IMR-90 (cell line): ENCODE data around the gene ZNF41. TPM values are rescaled to one million over a fixed set of nuclear protein-coding genes. Genes with fewer than 3 reads are reported as not detected.

Experiments used
- ATAC-seq: fragments of 200-7000 bp; cut with Tn5 transposase; 2 replicates; pipeline ENCODE4 v1.9.1; 2020; ENCODE audit warnings: low read depth, mild to moderate bottlenecking, moderate library complexity
- BruUV-seq: library from RNA; stranded (reverse); fragments of 400-500 nt; replicated peaks from 2 replicates; lab custom pipeline; 2021; lab: Mats Ljungman, UMichigan
- CTCF ChIA-PET: fragments of 300-600 bp; formaldehyde crosslinking; extraction: SDS; loops from one replicate; lab custom pipeline; 2021; ENCODE audit warnings: antibody characterized with exemption; lab: Yijun Ruan, JAX
- POLR2A ChIA-PET: fragments of 300-600 bp; sonication (Branson Sonifier 250); formaldehyde crosslinking; loops from one replicate; lab custom pipeline; 2022; ENCODE audit warnings: antibody characterized with exemption; ENCODE audit not compliant: unreplicated experiment; lab: Charles Lee
- DNase-seq: peaks from one replicate; pipeline ENCODE4 v3.0.0; 2013
- H2AFZ ChIP-seq: replicated peaks from 2 replicates; pipeline ENCODE3; 2013; ENCODE audit warnings: low read length, mild to moderate bottlenecking; ENCODE audit not compliant: poor library complexity
- H2AK5ac ChIP-seq: 2 replicates; pipeline ENCODE4 v1.6.1; 2013; ENCODE audit warnings: low read depth, low read length, inconsistent platforms
- H2AK9ac ChIP-seq: replicated peaks from 2 replicates; pipeline ENCODE3; 2013; ENCODE audit warnings: mild to moderate bottlenecking, low read depth, low read length, moderate library complexity; ENCODE audit not compliant: poor library complexity
- H2BK120ac ChIP-seq: 2 replicates; pipeline ENCODE4 v1.6.1; 2013; ENCODE audit warnings: low read depth, low read length, inconsistent platforms
- H2BK15ac ChIP-seq: 3 replicates; pipeline ENCODE4 v1.6.1; 2013; ENCODE audit warnings: low read depth, low read length, inconsistent platforms
- H2BK20ac ChIP-seq: 2 replicates; pipeline ENCODE4 v1.6.1; 2013; ENCODE audit warnings: low read depth, mild to moderate bottlenecking, inconsistent platforms, low read length, moderate library complexity
- H2BK5ac ChIP-seq: 2 replicates; pipeline ENCODE4 v1.6.1; 2013; ENCODE audit warnings: mild to moderate bottlenecking, low read depth, low read length, inconsistent platforms; ENCODE audit not compliant: poor library complexity, severe bottlenecking
- H3K14ac ChIP-seq: replicated peaks from 2 replicates; pipeline ENCODE4 v1.6.1; 2013; ENCODE audit warnings: low read depth, low read length, inconsistent platforms
- H3K18ac ChIP-seq: 2 replicates; pipeline ENCODE4 v1.6.1; 2013; ENCODE audit warnings: low read depth, low read length, control low read depth
- H3K23ac ChIP-seq: 2 replicates; pipeline ENCODE4 v1.6.1; 2013; ENCODE audit warnings: low read depth, low read length, inconsistent platforms
- H3K27ac ChIP-seq: 2 replicates; pipeline ENCODE4 v1.5.1; 2013; ENCODE audit warnings: mild to moderate bottlenecking, control low read depth, low read length; ENCODE audit not compliant: insufficient read depth
- H3K27me3 ChIP-seq: 2 replicates; pipeline ENCODE4 v1.6.1; 2013; ENCODE audit warnings: low read length; ENCODE audit not compliant: control insufficient read depth, insufficient read depth
- H3K36me3 ChIP-seq: 2 replicates; pipeline ENCODE4 v1.6.1; 2013; ENCODE audit warnings: low read length, mixed read lengths; ENCODE audit not compliant: control insufficient read depth, insufficient read depth
- H3K4ac ChIP-seq: 2 replicates; pipeline ENCODE4 v1.6.1; 2013; ENCODE audit warnings: low read depth, low read length, inconsistent platforms
- H3K4me1 ChIP-seq: 2 replicates; pipeline ENCODE4 v1.6.1; 2013; ENCODE audit warnings: low read length, mixed read lengths; ENCODE audit not compliant: control insufficient read depth, insufficient read depth
- H3K4me2 ChIP-seq: 2 replicates; pipeline ENCODE4 v1.6.1; 2013; ENCODE audit warnings: low read depth, mild to moderate bottlenecking, control low read depth, low read length, moderate library complexity
- H3K4me3 ChIP-seq: 2 replicates; pipeline ENCODE4 v1.5.1; 2013; ENCODE audit warnings: low read depth, mild to moderate bottlenecking, control low read depth, low read length, moderate library complexity; ENCODE audit not compliant: insufficient read depth
- H3K56ac ChIP-seq: 2 replicates; pipeline ENCODE4 v1.6.1; 2013; ENCODE audit warnings: low read length, inconsistent platforms; ENCODE audit not compliant: insufficient read depth; ENCODE audit errors: extremely low read depth
- H3K79me1 ChIP-seq, 2 experiments: 2 replicates each; pipeline ENCODE4 v1.6.1; 2013; ENCODE audit warnings: low read length in 2 of 2, inconsistent platforms in 1 of 2, low read depth in 1 of 2
- H3K9ac ChIP-seq: 2 replicates; pipeline ENCODE4 v1.6.1; 2013; ENCODE audit warnings: low read depth, low read length, control low read depth
- H3K9me1 ChIP-seq: 2 replicates; pipeline ENCODE4 v1.6.1; 2013; ENCODE audit warnings: low read length, inconsistent platforms; ENCODE audit not compliant: insufficient read depth
- H3K9me3 ChIP-seq: 2 replicates; pipeline ENCODE4 v1.6.1; 2013; ENCODE audit warnings: low read length; ENCODE audit not compliant: control insufficient read depth, insufficient read depth
- H4K20me1 ChIP-seq: 2 replicates; pipeline ENCODE4 v1.6.1; 2013; ENCODE audit warnings: low read length, inconsistent platforms; ENCODE audit not compliant: insufficient read depth
- H4K5ac ChIP-seq: 2 replicates; pipeline ENCODE4 v1.6.1; 2013; ENCODE audit warnings: mild to moderate bottlenecking, low read depth, low read length, control low read depth
- H4K8ac ChIP-seq, 2 experiments: 2 replicates each; pipeline ENCODE4 v1.6.1; 2013; ENCODE audit warnings: low read depth in 2 of 2, low read length in 2 of 2, control low read depth in 1 of 2, inconsistent platforms in 1 of 2
- H4K91ac ChIP-seq: 2 replicates; pipeline ENCODE4 v1.6.1; 2013; ENCODE audit warnings: low read depth, low read length, inconsistent platforms; ENCODE audit not compliant: insufficient read depth
- BHLHE40 ChIP-seq: fragments of 150-350 bp; IDR thresholded peaks from 2 replicates; pipeline ENCODE4 v1.6.1; 2016; ENCODE audit warnings: mild to moderate bottlenecking, low read depth, low read length
- CEBPB ChIP-seq: IDR thresholded peaks from 2 replicates; pipeline ENCODE4 v1.6.1; 2012; ENCODE audit warnings: low read depth, low read length, improper control_type of control experiment
- CTCF ChIP-seq: conservative IDR thresholded peaks from 2 replicates; pipeline ENCODE4 v1.5.1; 2012; ENCODE audit warnings: mild to moderate bottlenecking, low read depth, low read length, improper control_type of control experiment
- ELK1 ChIP-seq: fragments of 150-350 bp; IDR thresholded peaks from 2 replicates; pipeline ENCODE4 v1.6.1; 2016; ENCODE audit warnings: low read depth, mild to moderate bottlenecking, low read length, moderate library complexity, borderline replicate concordance
- MAFK ChIP-seq: IDR thresholded peaks from 2 replicates; pipeline ENCODE4 v1.6.1; 2012; ENCODE audit warnings: low read depth, low read length, improper control_type of control experiment
- MAZ ChIP-seq: IDR thresholded peaks from 2 replicates; pipeline ENCODE4 v1.6.1; 2012; ENCODE audit warnings: low read depth, mild to moderate bottlenecking, low read length, improper control_type of control experiment, moderate library complexity, borderline replicate concordance
- MXI1 ChIP-seq: IDR thresholded peaks from 2 replicates; pipeline ENCODE4 v1.6.1; 2012; ENCODE audit warnings: low read depth, mild to moderate bottlenecking, low read length, moderate library complexity, borderline replicate concordance
- RFX5 ChIP-seq: IDR thresholded peaks from 2 replicates; pipeline ENCODE4 v1.8.0; 2012; ENCODE audit warnings: low read depth, mild to moderate bottlenecking, low read length, moderate library complexity
- SMC3 ChIP-seq: fragments of 150-350 bp; IDR thresholded peaks from 2 replicates; pipeline ENCODE4 v1.6.1; 2016; ENCODE audit warnings: low read depth, mild to moderate bottlenecking, antibody characterized with exemption, low read length, moderate library complexity
- USF2 ChIP-seq: fragments of 150-350 bp; IDR thresholded peaks from 2 replicates; pipeline ENCODE4 v1.6.1; 2017; ENCODE audit warnings: mild to moderate bottlenecking, antibody characterized with exemption, low read length, low read depth
- WGBS, 2 experiments: methylation state at CpG; one replicate each; pipeline versions ENCODE4 v1.1.5 to v1.1.7; 2013; ENCODE audit warnings: missing lambda C conversion rate in 2 of 2; ENCODE audit not compliant: insufficient read length in 1 of 2; ENCODE audit errors: extremely low coverage in 2 of 2; 5-methylcytosine and 5-hydroxymethylcytosine counted together
- dilution Hi-C: fragments of 300-500 bp; cut with HindIII; formaldehyde crosslinking; loops from one replicate; pipeline ENCODE4 v1.14.3; 2018; ENCODE audit warnings: low sequenced_read_pairs; ENCODE audit not compliant: unreplicated experiment
- in situ Hi-C: fragments of 300-500 bp; cut with MboI; formaldehyde crosslinking; loops from 3 replicates; pipeline ENCODE4 v1.14.3; 2019; ENCODE audit warnings: low sequenced_read_pairs, inconsistent platforms, mixed read lengths
- intact Hi-C: fragments of 100-400 bp; cut with micrococcal nuclease; formaldehyde crosslinking; loops from 2 replicates; pipeline ENCODE4 v1.10.0; 2022
- polyA plus RNA-seq, 3 experiments: library from polyadenylated mRNA; depleted of rRNA; stranded (reverse); fragments of >200 nt; gene quantifications; 2 replicates each; pipeline ENCODE4 v1.2.3, GENCODE V29; 2012; ENCODE audit warnings: low replicate concordance in 1 of 3
- total RNA-seq: library from RNA; depleted of rRNA; stranded (reverse); fragments of >200 nt; gene quantifications from 2 replicates; pipeline ENCODE4 v1.2.3, GENCODE V29; 2012

ZNF41 gene
- total and polyA plus RNA-seq, 2 of the 4 experiments (the other 2 are of a cell fraction), result 2.8 to 8.1 TPM

GRCh38 chrX:47507153-47507867 lies 24.3 kb upstream of the ZNF41 start:
- Histone ChIP-seq H2BK120ac (no peak overlapping the region), H3K56ac (no peak overlapping the region), H2BK5ac (no peak overlapping the region), H3K4me1 (peaks cover 2% of the 10 kb centered on the region), H3K36me3 (no peaks in the 10 kb centered on the region), H4K8ac (no peak overlapping the region), H3K14ac (no peak overlapping the region), H3K4me3 (no peak overlapping the region), H3K27ac (no peak overlapping the region), H2AK9ac (no peak overlapping the region), H3K4ac (no peak overlapping the region), H3K18ac (no peak overlapping the region), H3K4me2 (no peak overlapping the region), H3K23ac (no peak overlapping the region), H4K20me1 (no peaks in the 10 kb centered on the region), H3K9me1 (no peaks in the 10 kb centered on the region), H3K9ac (no peak overlapping the region), H4K5ac (no peak overlapping the region), H2BK15ac (no peak overlapping the region), H4K91ac (no peak overlapping the region), H3K27me3 (peaks cover 6% of the 10 kb centered on the region; the same call in 1 of the 2 replicates), H3K79me1 (no peaks in the 10 kb centered on the region), H2AK5ac (no peak overlapping the region), H2BK20ac (no peak overlapping the region), H3K9me3 (no peaks in the 10 kb centered on the region), H2AFZ (no peak overlapping the region)
- ChIA-PET CTCF (no interaction called here), POLR2A (no interaction called here)
- ATAC-seq, result no peak
- no TSS peak for BruUV-seq
- in situ Hi-C loops, result no loop called here
- WGBS, 2 experiments, result no CpG with 5 or more reads among the region's 2 CpGs
- dilution Hi-C loops, result no loop called here
- DNase-seq, result no peak
- TF ChIP-seq MAZ (no peak), RFX5 (no peak), USF2 (no peak), MXI1 (no peak), CTCF (no peak), BHLHE40 (no peak), ELK1 (no peak), SMC3 (no peak), MAFK (no peak), CEBPB (no peak)
- intact Hi-C loops, result no loop called here
